ENCODE measurements around the gene KCNK4. TPM values are rescaled to one million over a fixed set of nuclear protein-coding genes. Genes with fewer than 3 reads are reported as not detected.
"Not testable (repeated sequence)": the region's sequence is repeated elsewhere in the genome, so short reads cannot be mapped to it uniquely, and the experiment has no call there.

Gene KCNK4
- total RNA-seq, 1 donor from 2014 or later, result 0.76 TPM

DNA sequence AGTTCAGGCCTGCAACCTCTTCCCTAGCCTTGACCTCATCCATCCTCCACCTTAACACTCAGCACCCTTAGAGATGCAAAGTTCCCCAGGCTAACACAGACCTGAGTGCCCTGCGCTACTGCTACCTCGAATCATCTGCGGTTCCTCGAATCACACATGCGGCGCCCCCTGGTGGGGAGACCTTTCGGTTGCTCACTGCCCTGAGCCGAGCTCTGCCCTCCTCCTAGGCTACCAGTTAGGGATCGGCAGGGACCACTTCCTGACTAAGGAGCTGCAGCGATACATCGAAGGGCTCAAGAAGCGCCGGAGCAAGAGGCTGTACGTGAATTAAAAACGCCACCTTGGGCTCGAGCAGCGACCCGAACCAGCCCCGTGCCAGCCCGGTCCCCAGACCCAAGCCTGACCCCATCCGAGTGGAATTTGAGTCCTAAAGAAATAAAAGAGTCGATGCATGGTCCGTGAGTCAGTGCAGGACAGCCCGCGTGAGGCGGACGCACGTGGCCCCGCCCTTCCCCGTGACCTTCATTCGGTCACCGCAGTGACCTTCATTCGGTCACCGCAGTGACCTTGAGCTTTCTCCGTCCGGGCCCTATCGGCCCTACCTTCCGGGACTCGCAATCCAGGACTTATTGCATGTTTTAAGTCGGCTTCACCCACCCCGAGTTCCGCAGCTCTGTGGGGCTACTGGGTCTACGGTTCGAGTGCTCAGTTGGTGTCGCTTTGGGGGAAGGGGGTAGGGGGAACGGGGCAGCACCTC, 13.4 kb downstream of the KCNK4 start:
- intact Hi-C loops (cut with micrococcal nuclease), result loop anchor here (1.0 to 2.0 kb wide), 14 partner anchors 13 to 466 kb away; partner anchors contain the start of genes CCDC88B, COX8A, DNAJC4 and FKBP2

- intact Hi-C loops (cut with micrococcal nuclease), result loop anchor here (1.0 to 2.0 kb wide), 12 partner anchors 12 to 467 kb away; partner anchors contain the start of genes CCDC88B, COX8A, DNAJC4 and FKBP2
These were observed 14.1 kb downstream of the KCNK4 start, which contains the start of gene ESRRA for GRCh38 chr11:64305075-64305690. TSS of gene ESRRA (plus strand) at chr11:64305524. CDS start at chr11:64307180, 1,656 bp downstream.

- intact Hi-C loops (cut with micrococcal nuclease), result loop anchor here (1.0 to 2.0 kb wide), 12 partner anchors 11 to 468 kb away; partner anchors contain the start of genes CCDC88B, COX8A, DNAJC4 and FKBP2
These were observed 14.8 kb downstream of the KCNK4 start for GRCh38 chr11:64305691-64306562.

DNA sequence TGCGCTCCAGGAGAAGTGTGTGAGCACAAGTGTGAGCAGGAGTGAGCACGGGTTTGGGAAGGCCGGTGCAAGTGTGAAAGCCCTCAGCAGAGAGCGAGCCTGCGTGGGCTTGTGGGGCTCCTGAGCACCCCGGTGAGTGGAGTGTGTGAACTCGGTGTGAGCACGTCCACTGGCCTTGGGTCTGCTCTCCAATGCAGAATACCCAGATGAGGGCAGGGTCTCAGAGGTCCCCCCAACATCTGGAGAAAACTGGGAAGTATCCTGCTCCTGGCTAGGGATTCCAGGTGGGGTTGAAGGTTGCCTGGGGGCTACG, 15.4 kb downstream of the KCNK4 start:
- intact Hi-C loops (cut with micrococcal nuclease), result no loop called here

- intact Hi-C loops (cut with micrococcal nuclease), result no loop called here
These were observed 15.9 kb downstream of the KCNK4 start for GRCh38 chr11:64306876-64307622.

DNA sequence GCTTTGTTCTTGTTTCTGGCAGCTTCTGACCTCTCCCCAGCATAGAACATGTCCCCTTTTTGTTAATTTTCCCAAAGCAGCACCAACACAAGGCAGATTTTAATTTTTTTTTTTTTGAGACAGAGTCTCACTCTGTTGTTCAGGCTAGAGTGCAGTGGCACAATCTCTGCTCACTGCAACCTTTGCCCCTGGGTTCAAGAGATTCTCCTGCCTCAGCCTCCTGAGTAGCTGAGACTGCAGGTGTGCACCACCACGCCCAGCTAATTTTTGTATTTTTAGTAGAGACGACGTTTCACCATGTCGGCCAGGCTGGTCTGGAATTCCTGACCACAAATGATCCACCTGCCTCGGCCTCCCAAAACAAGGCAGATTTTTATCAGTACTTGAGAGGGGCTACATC, 16.7 kb downstream of the KCNK4 start:
- intact Hi-C loops (cut with micrococcal nuclease), result not testable (repeated sequence)

DNA sequence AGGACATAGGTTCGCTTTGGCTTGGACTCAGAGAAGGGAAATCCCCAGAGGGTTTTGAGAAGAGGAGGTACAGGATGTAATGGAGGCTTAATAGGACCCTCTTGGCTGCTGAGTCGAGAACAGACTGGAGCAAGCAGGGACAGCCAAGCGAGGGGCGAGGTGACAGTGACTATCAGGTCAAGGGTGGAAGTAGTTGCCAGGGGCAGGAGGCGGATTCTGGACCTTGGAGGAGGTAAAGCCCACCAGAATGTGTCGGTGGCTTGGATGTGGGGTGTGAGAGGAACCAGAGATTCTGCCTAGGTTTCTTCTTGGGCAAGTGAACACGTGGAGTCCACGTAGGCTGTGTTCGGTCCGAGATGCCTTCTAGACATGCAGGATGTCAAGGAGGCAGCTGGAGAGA, 21.8 kb downstream of the KCNK4 start:
- intact Hi-C loops (cut with micrococcal nuclease), result no loop called here

DNA sequence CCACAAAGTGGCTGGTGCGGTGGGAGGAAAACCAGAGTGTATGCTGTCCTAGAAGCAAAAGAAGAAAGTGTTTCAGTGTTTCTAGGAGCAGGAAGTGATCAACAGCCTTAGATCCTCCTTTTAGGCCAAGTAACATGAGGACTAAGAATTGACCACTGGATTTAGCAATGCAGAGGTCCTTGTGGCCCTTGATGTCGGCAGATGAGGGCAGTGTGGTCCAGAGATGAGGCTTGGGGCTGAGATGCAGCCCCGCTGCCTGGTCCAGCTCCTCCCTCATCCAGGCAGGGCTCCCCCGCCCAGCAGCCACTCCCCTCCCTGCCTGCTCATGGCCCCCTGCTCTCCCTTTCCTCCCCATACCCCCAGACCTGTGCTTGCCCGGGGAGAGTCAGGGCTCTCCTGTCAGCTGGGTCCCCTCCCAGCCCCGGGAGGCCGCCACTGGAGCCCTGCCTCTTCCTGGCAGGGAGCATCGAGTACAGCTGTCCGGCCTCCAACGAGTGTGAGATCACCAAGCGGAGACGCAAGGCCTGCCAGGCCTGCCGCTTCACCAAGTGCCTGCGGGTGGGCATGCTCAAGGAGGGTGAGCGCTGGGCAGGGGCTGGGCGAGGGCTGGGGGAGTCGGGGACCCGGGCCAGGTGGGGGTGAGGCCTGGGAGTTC, 22.5 kb downstream of the KCNK4 start:
- intact Hi-C loops (cut with micrococcal nuclease), result no loop called here

GRCh38 chr11:64314146-64314804, 23.2 kb downstream of the KCNK4 start:
- intact Hi-C loops (cut with micrococcal nuclease), result no loop called here

GRCh38 chr11:64314805-64315561, 23.9 kb downstream of the KCNK4 start:
- intact Hi-C loops (cut with micrococcal nuclease), result loop anchor here (5.0 kb wide), 1 partner anchor 1952 kb away; the partner anchor contains the start of gene RAB1B

GRCh38 chr11:64315667-64316526, 24.8 kb downstream of the KCNK4 start:
- intact Hi-C loops (cut with micrococcal nuclease), result loop anchor here (5.0 kb wide), 1 partner anchor 1951 kb away; the partner anchor contains the start of gene RAB1B

DNA sequence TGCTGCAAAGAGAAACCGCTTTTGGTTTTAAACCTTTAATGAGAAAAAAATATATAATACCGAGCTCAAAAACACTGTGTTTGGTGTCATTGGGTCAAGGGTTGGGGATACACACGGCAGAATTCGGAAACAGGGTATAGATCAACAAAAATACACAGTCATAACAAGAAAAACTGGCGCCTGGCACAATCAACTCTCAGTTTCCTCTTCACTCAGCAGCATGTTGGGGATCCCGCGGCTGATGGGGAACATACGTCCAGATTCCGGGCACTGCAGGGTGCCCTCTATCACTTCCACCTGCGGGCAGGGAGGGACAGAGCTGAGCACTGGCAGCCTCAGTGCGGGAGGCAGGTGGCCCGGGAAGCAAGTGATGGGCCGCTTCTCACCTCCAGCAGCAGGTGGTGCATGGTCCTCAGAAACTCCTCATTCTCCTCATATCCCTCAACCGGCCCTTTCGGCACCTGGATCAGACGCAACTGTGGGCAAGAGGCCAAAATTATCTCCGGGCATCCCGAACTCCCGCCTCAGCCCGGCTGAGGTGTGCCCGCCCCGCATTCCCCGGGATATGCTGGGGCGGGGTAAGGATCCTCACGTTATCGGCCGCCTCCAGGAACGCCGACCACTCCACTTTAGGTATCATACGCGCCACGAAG, 25.7 kb downstream of the KCNK4 start:
- intact Hi-C loops (cut with micrococcal nuclease), result loop anchor here (1.0 to 5.0 kb wide), 8 partner anchors 11 to 1951 kb away; partner anchors contain the start of genes ESRRA, GPR137, OTUB1 and RAB1B

DNA sequence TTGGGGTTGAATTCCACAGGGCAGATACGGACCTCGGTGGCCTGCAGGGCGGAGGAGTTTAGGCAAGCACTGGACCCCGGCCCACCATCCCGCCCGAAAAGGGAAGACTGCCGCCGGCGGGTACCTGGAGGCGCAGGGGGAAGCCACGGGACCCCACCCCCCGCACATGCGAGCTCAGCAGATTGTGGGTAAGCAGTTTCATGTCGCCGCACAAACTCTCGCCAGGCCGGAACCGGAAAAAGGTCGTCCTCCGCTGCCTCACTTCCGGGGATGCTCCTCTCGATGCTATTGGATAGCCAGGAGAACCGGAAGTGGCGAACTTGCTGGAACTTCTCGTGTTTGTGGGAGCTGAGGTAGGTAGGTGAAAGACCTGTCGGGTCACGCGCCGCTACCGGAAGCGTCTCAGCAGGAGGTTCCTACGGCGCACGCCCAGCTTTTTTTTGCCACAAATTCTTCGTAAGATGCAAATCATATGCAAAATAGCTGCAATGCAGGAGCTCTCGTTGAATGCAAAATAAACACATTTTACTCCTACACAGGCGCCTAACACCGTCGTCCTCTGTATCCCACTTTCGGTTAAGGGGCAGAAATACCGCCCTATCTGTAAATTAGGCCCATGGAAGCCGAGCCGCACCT, 26.3 kb downstream of the KCNK4 start, which contains the start of gene TRMT112:
Gene TRMT112 (minus strand): TSS at position 235 of the 636 bp plus-strand sequence. CDS start 33 bp downstream, at position 202.
- intact Hi-C loops (cut with micrococcal nuclease), result loop anchor here (1.0 to 5.0 kb wide), 8 partner anchors 12 to 1950 kb away; partner anchors contain the start of genes ESRRA, GPR137, OTUB1 and RAB1B

DNA sequence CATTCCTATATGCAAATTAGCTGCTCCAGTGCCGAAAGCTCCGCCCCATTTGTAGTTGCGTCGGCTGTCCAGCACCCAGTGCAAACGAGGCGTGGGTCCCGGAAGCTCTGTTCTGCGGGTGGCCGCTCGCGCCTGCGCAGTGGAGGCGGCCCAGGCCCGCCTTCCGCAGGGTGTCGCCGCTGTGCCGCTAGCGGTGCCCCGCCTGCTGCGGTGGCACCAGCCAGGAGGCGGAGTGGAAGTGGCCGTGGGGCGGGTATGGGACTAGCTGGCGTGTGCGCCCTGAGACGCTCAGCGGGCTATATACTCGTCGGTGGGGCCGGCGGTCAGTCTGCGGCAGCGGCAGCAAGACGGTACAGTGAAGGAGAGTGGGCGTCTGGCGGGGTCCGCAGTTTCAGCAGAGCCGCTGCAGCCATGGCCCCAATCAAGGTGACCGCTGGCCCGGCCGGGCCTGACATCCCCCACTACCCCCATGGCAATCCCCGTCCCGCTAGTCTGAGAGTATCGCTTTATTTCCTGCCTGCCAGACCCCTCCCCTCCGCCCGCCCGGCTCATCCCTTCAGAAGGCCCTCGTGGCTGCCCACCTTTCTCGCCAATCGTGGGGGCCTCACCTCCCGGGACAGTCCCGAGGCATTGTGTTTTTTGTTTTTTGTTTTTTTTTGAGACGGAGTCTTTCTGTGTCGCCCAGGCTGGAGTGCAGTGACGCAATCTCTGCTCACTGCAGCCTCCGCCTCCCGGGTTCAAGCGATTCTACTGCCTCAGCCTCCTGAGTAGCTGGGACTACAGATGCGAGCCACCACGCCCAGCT, 27.1 kb downstream of the KCNK4 start, which contains the start of gene PRDX5:
Gene PRDX5 (plus strand): TSS at position 161 of the 805 bp plus-strand sequence. CDS start 95 bp downstream, at position 256.
- intact Hi-C loops (cut with micrococcal nuclease), result loop anchor here (1.0 to 5.0 kb wide), 12 partner anchors 13 to 1949 kb away; partner anchors contain the start of genes CCDC88B, ESRRA, FKBP2 and GPR137

Data from T-helper 1 cell treated with Interleukin-12 subunit alpha and Interleukin-12 subunit beta and Interleukin-4 antibody, amounts not matched to agents 30 ng/mL and 1 ng/mL, for 36 hours (primary cell).